Right lobe of liver (tissue), 6 donors: ENCODE results near the gene FAAP24. TPM values are rescaled to one million over a fixed set of nuclear protein-coding genes. Genes with fewer than 3 reads are reported as not detected.
"Not testable (repeated sequence)": the region's sequence is repeated elsewhere in the genome, so short reads cannot be mapped to it uniquely, and the experiment has no call there.

Experiments
- ATAC-seq, 4 donors: fragments of 200-7000 bp; cut with Tn5 transposase; one replicate each; pipeline ENCODE4 v1.9.1; 2020; ENCODE audit warnings: mild to moderate bottlenecking in 4 of 4, moderate library complexity in 4 of 4
- DNase-seq, 3 donors: peaks; one replicate each; pipeline ENCODE4 v3.0.0-alpha.2; 2020
- H3K27ac ChIP-seq, 3 donors: fragments of 200-600 bp; one replicate each; pipeline ENCODE4 v1.8.0; 2022
- H3K27me3 ChIP-seq, 2 donors: fragments of 200-600 bp; one replicate each; pipeline ENCODE4 v1.8.0; 2022
- H3K36me3 ChIP-seq, 4 donors: fragments of 200-600 bp; sonication (generic) in 1 of 4; one replicate each; pipeline versions ENCODE4 v1.5.1 to v1.8.0; 2017 to 2022; ENCODE audit warnings: control low read depth in 1 of 4
- H3K4me1 ChIP-seq, 4 donors: fragments of 200-600 bp; sonication (generic) in 1 of 4; one replicate each; pipeline versions ENCODE4 v1.5.1 to v1.8.0; 2017 to 2022; ENCODE audit warnings: control low read depth in 1 of 4
- H3K4me3 ChIP-seq, 3 donors: fragments of 200-600 bp; one replicate each; pipeline ENCODE4 v1.8.0; 2022
- H3K9me3 ChIP-seq, 4 donors: fragments of 200-600 bp; sonication (generic) in 1 of 4; one replicate each; pipeline versions ENCODE4 v1.5.1 to v1.8.0; 2017 to 2022; ENCODE audit warnings: control low read depth in 1 of 4
- CTCF ChIP-seq, 4 donors: fragments of 200-600 bp in 3 of 4; fragments of 450-650 bp in 1 of 4; IDR thresholded peaks; one replicate each; pipeline versions ENCODE4 v1.5.1 to v1.8.0; 2016 to 2022; ENCODE audit warnings: antibody characterized with exemption in 4 of 4, mild to moderate bottlenecking in 2 of 4
- POLR2A ChIP-seq: fragments of 450-650 bp; IDR thresholded peaks from one replicate; pipeline ENCODE4 v1.6.1; 2017; ENCODE audit warnings: antibody characterized with exemption, mild to moderate bottlenecking
- WGBS: methylation state at CpG from one replicate; pipeline ENCODE4 v1.1.6; 2018; ENCODE audit warnings: low coverage, low lambda C conversion rate; ENCODE audit not compliant: insufficient coverage; ENCODE audit errors: missing lambda C conversion rate; 5-methylcytosine and 5-hydroxymethylcytosine counted together
- intact Hi-C, 2 donors: fragments of 100-400 bp; cut with DNase I; formaldehyde crosslinking; loops; one replicate each; pipeline versions ENCODE4 v1.11.2 to v1.14.1; 2022
- total RNA-seq, 6 experiments: library from RNA; depleted of rRNA in 2 of 6; stranded (reverse); fragments of >200 nt in 2 of 6; fragmentation: NEBNext Ultra II Directional in 3 of 6; extraction: Animal tissue kit (Norgen Biotek cat#: 25700) in 3 of 6; gene quantifications; one replicate each; pipeline versions ENCODE4 v1.1.0 to v1.2.4, GENCODE V29; 2016 to 2023
- donor health status: DM: no; HTN: yes; CAD: no.
- donor health status: DM: no; HTN: no; CAD: no.
- donor health status: DM: no; HTN: no; CAD: no.
- donor health status: DM: no; HTN: yes; CAD: no.
- donor health status: DM: no; HTN: yes; CAD: no.

FAAP24 gene
- total RNA-seq, 6 experiments from 2014 or later: 0.51 to 1.7 (median 0.98) TPM; not detected in 1

- Histone ChIP-seq H3K27me3 (no peaks in the 10 kb centered on the region), H3K9me3 (no peaks in the 10 kb centered on the region), H3K36me3 (peaks cover 0 to 29% (median 8%) of the 10 kb centered on the region in 4 donors), H3K27ac (no peak overlapping the region), H3K4me3 (no peak overlapping the region), H3K4me1 (peaks cover 0 to 27% (median 12%) of the 10 kb centered on the region in 4 donors)
- ATAC-seq (no peak), DNase-seq (no peak)
- intact Hi-C loops: no loop called here
- no peak for TF ChIP-seq POLR2A
- TF ChIP-seq CTCF (IDR thresholded peaks at IDR 0.05): no peak
- WGBS: 54% methylated on average over 5 of the region's 5 CpGs
Measured at GRCh38 chr19:33005440-33005839, 33.4 kb downstream of the FAAP24 start.

DNA sequence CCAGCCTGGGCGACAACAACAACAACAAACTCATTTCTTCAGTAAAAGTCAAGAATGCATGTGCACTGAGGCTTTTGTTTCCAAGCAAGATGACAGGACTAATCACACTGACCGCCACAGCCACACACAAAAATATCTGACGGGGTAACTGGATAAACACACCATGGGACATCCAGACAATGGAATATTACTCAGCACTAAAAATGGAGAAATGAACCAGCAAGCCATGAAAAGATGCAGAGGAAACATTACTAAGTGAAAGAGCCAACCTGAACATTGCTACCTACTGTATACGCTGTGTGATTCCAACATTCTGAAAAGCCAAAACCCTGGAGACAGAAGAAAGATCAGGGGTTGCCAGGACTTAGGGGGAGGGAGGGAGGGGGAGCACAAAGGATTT is 36.7 kb downstream of the FAAP24 start:
- Histone ChIP-seq H3K4me1 (peaks cover 0 to 8% (median 4%) of the 10 kb centered on the region in 4 donors), H3K27me3 (no peaks in the 10 kb centered on the region), H3K27ac (no peak overlapping the region), H3K4me3 (no peak overlapping the region), H3K36me3 (peaks cover 0 to 27% (median 10%) of the 10 kb centered on the region in 4 donors), H3K9me3 (no peaks in the 10 kb centered on the region)
- TF ChIP-seq POLR2A: no peak
- no peak for TF ChIP-seq CTCF (IDR thresholded peaks at IDR 0.05)
- WGBS: 96% methylated on average over 3 of the region's 4 CpGs
- ATAC-seq: no peak
- intact Hi-C loops: no loop called here
- no peak for DNase-seq

GRCh38 chr19:33010891-33011290 is 38.8 kb downstream of the FAAP24 start:
- intact Hi-C loops, H3K4me3 ChIP-seq, H3K27me3 ChIP-seq, H3K9me3 ChIP-seq, H3K27ac ChIP-seq, DNase-seq, ATAC-seq, H3K4me1 ChIP-seq: not testable (repeated sequence)
- peaks cover 0 to 27% (median 10%) of the 10 kb centered on the region in 4 donors for H3K36me3 ChIP-seq
- WGBS: 57% methylated on average over 1 of the region's 4 CpGs

GRCh38 chr19:33022472-33023116 is 50.6 kb downstream of the FAAP24 start:
- TF ChIP-seq POLR2A: no peak
- TF ChIP-seq CTCF (IDR thresholded peaks at IDR 0.05): no peak
- 81% methylated on average over 4 of the region's 11 CpGs for WGBS
- Histone ChIP-seq H3K36me3 (peaks cover 0 to 5% (median 0%) of the 10 kb centered on the region in 4 donors), H3K9me3 (no peaks in the 10 kb centered on the region), H3K27me3 (no peaks in the 10 kb centered on the region), H3K4me1 (peaks cover 0 to 20% (median 6%) of the 10 kb centered on the region in 4 donors), H3K4me3 (no peak overlapping the region), H3K27ac (no peak overlapping the region)
- ATAC-seq (peak in 1 of 4 donors; percentile 21), DNase-seq (no peak)
- intact Hi-C loops: no loop called here

DNA sequence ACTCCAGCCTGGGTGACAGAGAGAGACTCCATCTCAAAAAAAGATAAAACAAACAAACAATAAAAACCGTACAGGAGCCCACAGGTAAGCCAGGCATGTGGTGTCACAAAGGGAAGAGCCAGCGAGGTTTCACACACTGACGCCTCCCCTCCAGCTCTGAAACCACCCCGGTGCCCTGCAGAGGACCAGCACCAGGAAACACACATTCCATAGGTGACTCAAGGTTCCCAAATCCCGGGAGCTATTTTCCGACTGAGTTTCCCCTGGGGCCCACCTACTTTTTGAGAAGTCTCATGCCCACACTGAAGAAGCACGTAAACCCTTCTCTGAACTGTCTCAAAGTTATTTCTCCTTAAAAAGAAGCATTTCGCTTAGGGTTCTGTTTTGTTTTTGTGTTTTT is 52.4 kb downstream of the FAAP24 start:
- 76% methylated on average over 5 of the region's 8 CpGs for WGBS
- Histone ChIP-seq H3K36me3 (no peaks in the 10 kb centered on the region), H3K27ac (no peak overlapping the region), H3K27me3 (no peaks in the 10 kb centered on the region), H3K9me3 (no peaks in the 10 kb centered on the region), H3K4me1 (peaks cover 0 to 20% (median 6%) of the 10 kb centered on the region in 4 donors), H3K4me3 (no peak overlapping the region)
- DNase-seq (no peak), ATAC-seq (no peak)
- TF ChIP-seq CTCF (IDR thresholded peaks at IDR 0.05) (no peak), POLR2A (no peak)
- intact Hi-C loops: no loop called here

GRCh38 chr19:33025468-33026238 is 53.6 kb downstream of the FAAP24 start:
- H3K4me3 ChIP-seq, H3K27me3 ChIP-seq, H3K9me3 ChIP-seq, H3K36me3 ChIP-seq, DNase-seq, intact Hi-C loops: not testable (repeated sequence)
- WGBS: 31% methylated on average over 12 of the region's 12 CpGs
- peak overlapping the region in 2 of 3 donors; percentile 62 to 63 for H3K27ac ChIP-seq
- ATAC-seq: peak; percentile 68 to 76 (median 72)
- H3K4me1 ChIP-seq: peaks cover 0 to 20% (median 6%) of the 10 kb centered on the region in 4 donors

DNA sequence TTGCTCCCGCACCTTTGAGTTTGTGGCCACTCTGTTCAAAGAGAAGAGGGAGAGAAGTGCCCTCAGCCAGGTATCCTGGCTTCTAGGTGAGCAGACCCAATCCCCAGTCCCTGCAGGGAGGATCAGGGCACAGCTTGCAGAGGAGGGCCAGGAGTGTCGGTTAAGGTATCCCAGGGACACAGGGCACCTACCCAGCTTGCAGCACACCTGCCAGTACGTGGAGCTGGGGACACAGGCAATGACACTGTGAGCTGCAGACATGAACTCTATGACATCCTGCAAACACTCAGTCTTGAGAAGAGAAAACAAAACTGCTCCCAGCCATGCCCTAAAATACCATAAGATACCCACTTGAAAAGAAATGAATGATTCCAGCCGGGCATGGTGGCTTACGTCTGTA is 54.6 kb downstream of the FAAP24 start:
- H3K27ac ChIP-seq: peak overlapping the region in 1 of 3 donors; percentile 63
- intact Hi-C loops, DNase-seq, H3K36me3 ChIP-seq, H3K27me3 ChIP-seq, H3K4me3 ChIP-seq, H3K9me3 ChIP-seq: not testable (repeated sequence)
- 60% methylated on average over 1 of the region's 5 CpGs for WGBS
- peak; percentile 13 to 75 (median 45) for ATAC-seq
- H3K4me1 ChIP-seq: peaks cover 0 to 20% (median 6%) of the 10 kb centered on the region in 4 donors
